IMR-90 (cell line): ENCODE measurements around the gene SRSF12. TPM values are rescaled to one million over a fixed set of nuclear protein-coding genes. Genes with fewer than 3 reads are reported as not detected.

Experiments
- ATAC-seq: fragments of 200-7000 bp; cut with Tn5 transposase; 2 replicates; pipeline ENCODE4 v1.9.1; 2020; ENCODE audit warnings: low read depth, mild to moderate bottlenecking, moderate library complexity
- BruUV-seq: library from RNA; stranded (reverse); fragments of 400-500 nt; replicated peaks from 2 replicates; lab custom pipeline; 2021; lab: Mats Ljungman, UMichigan
- CTCF ChIA-PET: fragments of 300-600 bp; formaldehyde crosslinking; extraction: SDS; loops from one replicate; lab custom pipeline; 2021; ENCODE audit warnings: antibody characterized with exemption; lab: Yijun Ruan, JAX
- POLR2A ChIA-PET: fragments of 300-600 bp; sonication (Branson Sonifier 250); formaldehyde crosslinking; loops from one replicate; lab custom pipeline; 2022; ENCODE audit warnings: antibody characterized with exemption; ENCODE audit not compliant: unreplicated experiment; lab: Charles Lee
- DNase-seq: peaks from one replicate; pipeline ENCODE4 v3.0.0; 2013
- H2AFZ ChIP-seq: replicated peaks from 2 replicates; pipeline ENCODE3; 2013; ENCODE audit warnings: low read length, mild to moderate bottlenecking; ENCODE audit not compliant: poor library complexity
- H2AK5ac ChIP-seq: 2 replicates; pipeline ENCODE4 v1.6.1; 2013; ENCODE audit warnings: low read depth, low read length, inconsistent platforms
- H2AK9ac ChIP-seq: replicated peaks from 2 replicates; pipeline ENCODE3; 2013; ENCODE audit warnings: mild to moderate bottlenecking, low read depth, low read length, moderate library complexity; ENCODE audit not compliant: poor library complexity
- H2BK120ac ChIP-seq: 2 replicates; pipeline ENCODE4 v1.6.1; 2013; ENCODE audit warnings: low read depth, low read length, inconsistent platforms
- H2BK15ac ChIP-seq: 3 replicates; pipeline ENCODE4 v1.6.1; 2013; ENCODE audit warnings: low read depth, low read length, inconsistent platforms
- H2BK20ac ChIP-seq: 2 replicates; pipeline ENCODE4 v1.6.1; 2013; ENCODE audit warnings: low read depth, mild to moderate bottlenecking, inconsistent platforms, low read length, moderate library complexity
- H2BK5ac ChIP-seq: 2 replicates; pipeline ENCODE4 v1.6.1; 2013; ENCODE audit warnings: mild to moderate bottlenecking, low read depth, low read length, inconsistent platforms; ENCODE audit not compliant: poor library complexity, severe bottlenecking
- H3K14ac ChIP-seq: replicated peaks from 2 replicates; pipeline ENCODE4 v1.6.1; 2013; ENCODE audit warnings: low read depth, low read length, inconsistent platforms
- H3K18ac ChIP-seq: 2 replicates; pipeline ENCODE4 v1.6.1; 2013; ENCODE audit warnings: low read depth, low read length, control low read depth
- H3K23ac ChIP-seq: 2 replicates; pipeline ENCODE4 v1.6.1; 2013; ENCODE audit warnings: low read depth, low read length, inconsistent platforms
- H3K27ac ChIP-seq: 2 replicates; pipeline ENCODE4 v1.5.1; 2013; ENCODE audit warnings: mild to moderate bottlenecking, control low read depth, low read length; ENCODE audit not compliant: insufficient read depth
- H3K27me3 ChIP-seq: 2 replicates; pipeline ENCODE4 v1.6.1; 2013; ENCODE audit warnings: low read length; ENCODE audit not compliant: control insufficient read depth, insufficient read depth
- H3K36me3 ChIP-seq: 2 replicates; pipeline ENCODE4 v1.6.1; 2013; ENCODE audit warnings: low read length, mixed read lengths; ENCODE audit not compliant: control insufficient read depth, insufficient read depth
- H3K4ac ChIP-seq: 2 replicates; pipeline ENCODE4 v1.6.1; 2013; ENCODE audit warnings: low read depth, low read length, inconsistent platforms
- H3K4me1 ChIP-seq: 2 replicates; pipeline ENCODE4 v1.6.1; 2013; ENCODE audit warnings: low read length, mixed read lengths; ENCODE audit not compliant: control insufficient read depth, insufficient read depth
- H3K4me2 ChIP-seq: 2 replicates; pipeline ENCODE4 v1.6.1; 2013; ENCODE audit warnings: low read depth, mild to moderate bottlenecking, control low read depth, low read length, moderate library complexity
- H3K4me3 ChIP-seq: 2 replicates; pipeline ENCODE4 v1.5.1; 2013; ENCODE audit warnings: low read depth, mild to moderate bottlenecking, control low read depth, low read length, moderate library complexity; ENCODE audit not compliant: insufficient read depth
- H3K56ac ChIP-seq: 2 replicates; pipeline ENCODE4 v1.6.1; 2013; ENCODE audit warnings: low read length, inconsistent platforms; ENCODE audit not compliant: insufficient read depth; ENCODE audit errors: extremely low read depth
- H3K79me1 ChIP-seq, 2 experiments: 2 replicates each; pipeline ENCODE4 v1.6.1; 2013; ENCODE audit warnings: low read length in 2 of 2, inconsistent platforms in 1 of 2, low read depth in 1 of 2
- H3K9ac ChIP-seq: 2 replicates; pipeline ENCODE4 v1.6.1; 2013; ENCODE audit warnings: low read depth, low read length, control low read depth
- H3K9me1 ChIP-seq: 2 replicates; pipeline ENCODE4 v1.6.1; 2013; ENCODE audit warnings: low read length, inconsistent platforms; ENCODE audit not compliant: insufficient read depth
- H3K9me3 ChIP-seq: 2 replicates; pipeline ENCODE4 v1.6.1; 2013; ENCODE audit warnings: low read length; ENCODE audit not compliant: control insufficient read depth, insufficient read depth
- H4K20me1 ChIP-seq: 2 replicates; pipeline ENCODE4 v1.6.1; 2013; ENCODE audit warnings: low read length, inconsistent platforms; ENCODE audit not compliant: insufficient read depth
- H4K5ac ChIP-seq: 2 replicates; pipeline ENCODE4 v1.6.1; 2013; ENCODE audit warnings: mild to moderate bottlenecking, low read depth, low read length, control low read depth
- H4K8ac ChIP-seq, 2 experiments: 2 replicates each; pipeline ENCODE4 v1.6.1; 2013; ENCODE audit warnings: low read depth in 2 of 2, low read length in 2 of 2, control low read depth in 1 of 2, inconsistent platforms in 1 of 2
- H4K91ac ChIP-seq: 2 replicates; pipeline ENCODE4 v1.6.1; 2013; ENCODE audit warnings: low read depth, low read length, inconsistent platforms; ENCODE audit not compliant: insufficient read depth
- CEBPB ChIP-seq: IDR thresholded peaks from 2 replicates; pipeline ENCODE4 v1.6.1; 2012; ENCODE audit warnings: low read depth, low read length, improper control_type of control experiment
- RCOR1 ChIP-seq: IDR thresholded peaks from 2 replicates; pipeline ENCODE4 v1.6.1; 2012; ENCODE audit warnings: mild to moderate bottlenecking, low read length, improper control_type of control experiment; ENCODE audit not compliant: insufficient replicate concordance
- WGBS, 2 experiments: methylation state at CpG; one replicate each; pipeline versions ENCODE4 v1.1.5 to v1.1.7; 2013; ENCODE audit warnings: missing lambda C conversion rate in 2 of 2; ENCODE audit not compliant: insufficient read length in 1 of 2; ENCODE audit errors: extremely low coverage in 2 of 2; 5-methylcytosine and 5-hydroxymethylcytosine counted together
- dilution Hi-C: fragments of 300-500 bp; cut with HindIII; formaldehyde crosslinking; loops from one replicate; pipeline ENCODE4 v1.14.3; 2018; ENCODE audit warnings: low sequenced_read_pairs; ENCODE audit not compliant: unreplicated experiment
- in situ Hi-C: fragments of 300-500 bp; cut with MboI; formaldehyde crosslinking; loops from 3 replicates; pipeline ENCODE4 v1.14.3; 2019; ENCODE audit warnings: low sequenced_read_pairs, inconsistent platforms, mixed read lengths
- intact Hi-C: fragments of 100-400 bp; cut with micrococcal nuclease; formaldehyde crosslinking; loops from 2 replicates; pipeline ENCODE4 v1.10.0; 2022
- polyA plus RNA-seq, 3 experiments: library from polyadenylated mRNA; depleted of rRNA; stranded (reverse); fragments of >200 nt; gene quantifications; 2 replicates each; pipeline ENCODE4 v1.2.3, GENCODE V29; 2012; ENCODE audit warnings: low replicate concordance in 1 of 3
- total RNA-seq: library from RNA; depleted of rRNA; stranded (reverse); fragments of >200 nt; gene quantifications from 2 replicates; pipeline ENCODE4 v1.2.3, GENCODE V29; 2012

SRSF12 gene
- total and polyA plus RNA-seq, 2 of the 4 experiments (the other 2 are of a cell fraction): 0.21 to 0.36 TPM

- Histone ChIP-seq H3K27ac (no peak overlapping the region), H3K9me3 (no peaks in the 10 kb centered on the region), H2BK20ac (peak overlapping the region; percentile 73), H4K8ac (peak overlapping the region; percentile 22 to 51; a peak in 3 of 4 replicates), H3K4me3 (no peak overlapping the region), H2BK5ac (peak overlapping the region; percentile 21), H4K91ac (peak overlapping the region; percentile 86), H3K4ac (peak overlapping the region; percentile 73), H3K9me1 (peaks cover 7% of the 10 kb centered on the region), H2BK120ac (peak overlapping the region; percentile 82), H3K9ac (no peak overlapping the region), H3K79me1 (no peaks in the 10 kb centered on the region), H3K18ac (peak overlapping the region; percentile 3; the same call in 1 of the 2 replicates), H2AK9ac (no peak overlapping the region), H3K27me3 (no peaks in the 10 kb centered on the region), H3K23ac (peak overlapping the region; percentile 42; the same call in 1 of the 2 replicates), H4K5ac (0 out of 2 replicates have a peak overlapping the region, but pooled peaks have one; percentile 17), H3K14ac (peak overlapping the region; percentile 51), H2BK15ac (0 out of 3 replicates have a peak overlapping the region, but pooled peaks have one; percentile 33), H3K4me1 (peaks cover 12% of the 10 kb centered on the region), H3K36me3 (no peaks in the 10 kb centered on the region), H2AK5ac (peak overlapping the region; percentile 48), H2AFZ (peak overlapping the region; percentile 57), H3K56ac (no peak overlapping the region), H4K20me1 (no peaks in the 10 kb centered on the region), H3K4me2 (peak overlapping the region; percentile 7; the same call in 1 of the 2 replicates)
- ATAC-seq: peak; percentile 60
- intact Hi-C loops (no loop called here), in situ Hi-C loops (loop anchor here (25.0 kb wide), 1 partner anchor 222 kb away; the partner anchor contains the start of gene UBE2J1), dilution Hi-C loops (no loop called here)
- peak; percentile 41 for DNase-seq
- no TSS peak for BruUV-seq
- 50% methylated on average over 2 of the region's 7 CpGs; no CpG with 5 or more reads in 1 of the 2 experiments for WGBS, 2 experiments
- ChIA-PET POLR2A (no interaction called here), CTCF (interaction anchor here (1.0 to 1.4 kb wide), 2 partner anchors 17 to 158 kb away, joined by 3 to 5 read pairs; no protein-coding TSS in a partner anchor)
- TF ChIP-seq RCOR1 (no peak), CEBPB (0 out of 2 replicates have a peak, but pooled peaks have one; percentile 8)
These were observed 22.7 kb upstream of the SRSF12 start for GRCh38 chr6:89140347-89141156.
